ENCODE data around the gene FAM20A. TPM values are rescaled to one million over a fixed set of nuclear protein-coding genes. Genes with fewer than 3 reads are reported as not detected.

FAM20A gene
- total and polyA plus RNA-seq, 9 of the 15 experiments (the other 6 are each of a cell fraction or from before 2014, with no cell fraction given), result 0.07 TPM; not detected in 8

DNA sequence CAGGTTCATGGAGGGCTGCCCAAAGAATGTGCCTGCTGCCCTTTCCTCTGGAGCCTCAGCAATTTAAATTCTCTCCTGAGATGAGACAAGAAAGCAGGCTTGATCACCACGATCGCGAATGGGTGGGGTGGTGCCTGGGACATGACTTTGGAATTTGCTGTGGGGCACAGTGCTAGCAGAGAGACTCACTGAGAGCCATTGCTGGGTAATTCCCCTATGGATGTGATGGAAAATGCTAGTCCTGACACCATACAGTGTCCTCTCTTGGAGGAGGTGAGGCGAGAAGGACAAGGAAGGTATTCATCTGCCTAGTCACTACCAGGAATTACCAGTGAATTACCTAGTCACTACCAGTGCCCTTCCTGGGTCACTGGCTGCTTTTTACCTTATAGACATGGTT is 15.5 kb downstream of the FAM20A start:
- BruUV-seq (replicated peaks), result no TSS peak
- whole genome bisulfite sequencing (ENCODE audit: insufficient coverage, low coverage, missing lambda C conversion rate), result 0% methylated on average over 3 of the region's 4 CpGs
- POLR2A ChIA-PET, result no interaction called here
- Histone ChIP-seq H3K9ac (ENCODE audit: insufficient read depth in 1 of 2, low read depth in 2 of 2, low read length in 2 of 2) (no peak overlapping the region), H3K79me2 (ENCODE audit: control insufficient read depth, insufficient read depth, low read length) (no peaks in the 10 kb centered on the region), H3K9me1 (ENCODE audit: control insufficient read depth, insufficient read depth, low read length) (no peaks in the 10 kb centered on the region), H3K4me1 (replicated peaks in 1 of 2; ENCODE audit: control insufficient read depth in 2 of 2, insufficient read depth in 2 of 2, low read length in 2 of 2) (no peaks in the 10 kb centered on the region), H3K4me3 (no peak overlapping the region), H3K36me3 (ENCODE audit: control insufficient read depth, insufficient read depth, low read length) (no peaks in the 10 kb centered on the region), H4K20me1 (replicated peaks; ENCODE audit: control insufficient read depth, insufficient read depth, low read length) (no peaks in the 10 kb centered on the region), H3K9me3 (replicated peaks; ENCODE audit: control insufficient read depth, insufficient read depth, low read depth, low read length) (no peaks in the 10 kb centered on the region), H2AFZ (ENCODE audit: low read depth, low read length) (no peak overlapping the region), H3K27me3 (ENCODE audit: control insufficient read depth in 2 of 2, insufficient read depth in 2 of 2, low read length in 2 of 2) (peaks cover 5 to 7% of the 10 kb centered on the region in 2 experiments; a peak in 3 of 5 replicates), H3K4me2 (ENCODE audit: insufficient read depth, low read length) (no peak overlapping the region), H3K27ac (ENCODE audit: extremely low read depth, low read depth, low read length) (no peak overlapping the region)
- intact Hi-C loops (cut with micrococcal nuclease) (no loop called here), in situ Hi-C loops (cut with MboI) (no loop called here)
- FAIRE-seq, result no peak
- no peak for DNase-seq (ENCODE audit: extremely low read depth in 1 of 4, low spot score in 3 of 4)
- CTCF ChIA-PET (ENCODE audit: low intra/inter-chr PET ratio), result no interaction called here
- no peak for ATAC-seq
- TF ChIP-seq, protein P1, sequence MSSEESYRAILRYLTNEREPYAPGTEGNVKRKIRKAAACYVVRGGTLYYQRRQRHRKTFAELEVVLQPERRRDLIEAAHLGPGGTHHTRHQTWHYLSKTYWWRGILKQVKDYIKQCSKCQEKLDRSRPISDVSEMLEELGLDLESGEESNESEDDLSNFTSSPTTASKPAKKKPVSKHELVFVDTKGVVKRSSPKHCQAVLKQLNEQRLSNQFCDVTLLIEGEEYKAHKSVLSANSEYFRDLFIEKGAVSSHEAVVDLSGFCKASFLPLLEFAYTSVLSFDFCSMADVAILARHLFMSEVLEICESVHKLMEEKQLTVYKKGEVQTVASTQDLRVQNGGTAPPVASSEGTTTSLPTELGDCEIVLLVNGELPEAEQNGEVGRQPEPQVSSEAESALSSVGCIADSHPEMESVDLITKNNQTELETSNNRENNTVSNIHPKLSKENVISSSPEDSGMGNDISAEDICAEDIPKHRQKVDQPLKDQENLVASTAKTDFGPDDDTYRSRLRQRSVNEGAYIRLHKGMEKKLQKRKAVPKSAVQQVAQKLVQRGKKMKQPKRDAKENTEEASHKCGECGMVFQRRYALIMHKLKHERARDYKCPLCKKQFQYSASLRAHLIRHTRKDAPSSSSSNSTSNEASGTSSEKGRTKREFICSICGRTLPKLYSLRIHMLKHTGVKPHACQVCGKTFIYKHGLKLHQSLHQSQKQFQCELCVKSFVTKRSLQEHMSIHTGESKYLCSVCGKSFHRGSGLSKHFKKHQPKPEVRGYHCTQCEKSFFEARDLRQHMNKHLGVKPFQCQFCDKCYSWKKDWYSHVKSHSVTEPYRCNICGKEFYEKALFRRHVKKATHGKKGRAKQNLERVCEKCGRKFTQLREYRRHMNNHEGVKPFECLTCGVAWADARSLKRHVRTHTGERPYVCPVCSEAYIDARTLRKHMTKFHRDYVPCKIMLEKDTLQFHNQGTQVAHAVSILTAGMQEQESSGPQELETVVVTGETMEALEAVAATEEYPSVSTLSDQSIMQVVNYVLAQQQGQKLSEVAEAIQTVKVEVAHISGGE (CRISPR knock-in tag; IDR thresholded peaks at IDR 0.05), result 0 out of 6 replicates have a peak, but pooled peaks of 1 of the 3 experiments have one; percentile 18
- TF ChIP-seq, protein P2, sequence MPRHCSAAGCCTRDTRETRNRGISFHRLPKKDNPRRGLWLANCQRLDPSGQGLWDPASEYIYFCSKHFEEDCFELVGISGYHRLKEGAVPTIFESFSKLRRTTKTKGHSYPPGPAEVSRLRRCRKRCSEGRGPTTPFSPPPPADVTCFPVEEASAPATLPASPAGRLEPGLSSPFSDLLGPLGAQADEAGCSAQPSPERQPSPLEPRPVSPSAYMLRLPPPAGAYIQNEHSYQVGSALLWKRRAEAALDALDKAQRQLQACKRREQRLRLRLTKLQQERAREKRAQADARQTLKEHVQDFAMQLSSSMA (CRISPR knock-in tag; IDR thresholded peaks at IDR 0.05), result no peak
- TF ChIP-seq PRPF4 (IDR thresholded peaks at IDR 0.05; ENCODE audit: insufficient read depth, low read depth, low read length, poor library complexity, severe bottlenecking) (no peak), ZNF644 (tag; IDR thresholded peaks at IDR 0.05; ENCODE audit: low read depth) (no peak)

All from K562 (cell line).